K562 (cell line): Measurements from ENCODE around the gene PTP4A2. TPM values are rescaled to one million over a fixed set of nuclear protein-coding genes. Genes with fewer than 3 reads are reported as not detected.
A peak's percentile ranks its signal among the peaks of the same experiment; 100 is the strongest.

Experiments used
- ASH1L ChIP-seq: fragments of 450-650 bp; IDR thresholded peaks from 2 replicates; pipeline ENCODE4 v1.6.1; 2018; ENCODE audit warnings: borderline replicate concordance, mild to moderate bottlenecking, low read depth; ENCODE audit not compliant: partially characterized antibody
- CCNT2 ChIP-seq: IDR thresholded peaks from 2 replicates; pipeline ENCODE4 v1.6.1; 2011; ENCODE audit warnings: borderline replicate concordance, low read depth, mild to moderate bottlenecking, moderate library complexity, mixed read lengths, low read length; ENCODE audit not compliant: insufficient read length; ENCODE audit errors: extremely low read depth
- NBN ChIP-seq: fragments of 450-650 bp; IDR thresholded peaks from 2 replicates; pipeline ENCODE4 v1.6.1; 2016; ENCODE audit warnings: low read depth, mild to moderate bottlenecking
- RBM25 ChIP-seq: fragments of 200-400 bp; formaldehyde crosslinking; IDR thresholded peaks from 2 replicates; pipeline ENCODE4 v1.6.1; 2018; ENCODE audit warnings: low read length, low read depth, moderate library complexity; ENCODE audit not compliant: severe bottlenecking
- TBL1XR1 ChIP-seq, 2 experiments: IDR thresholded peaks; 2 replicates each; pipeline ENCODE4 v1.6.1; 2012; ENCODE audit warnings: improper control_type of control experiment in 2 of 2, low read length in 2 of 2, mild to moderate bottlenecking in 1 of 2
- TRIM24 ChIP-seq, 2 experiments: fragments of 450-650 bp; IDR thresholded peaks; 2 replicates each; pipeline ENCODE4 v1.6.1; 2016
- polyA plus RNA-seq, 8 experiments: library from polyadenylated mRNA; depleted of rRNA in 4 of 8; stranded (reverse) in 5 of 8; unstranded in 3 of 8; fragments of >200 nt; fragmentation: Nextera tagmentation in 2 of 8; fragmentation: Illumina TruSeq in 1 of 8; extraction: Ambion mirVana in 2 of 8; extraction: Trizol in 1 of 8; gene quantifications; 2 replicates each; pipeline versions ENCODE4 v1.2.1 to v1.2.3, GENCODE V29; 2011 to 2014; ENCODE audit warnings: inconsistent platforms in 1 of 8, missing spikeins in 1 of 8
- total RNA-seq, 7 experiments: library from RNA; depleted of rRNA in 6 of 7; stranded (reverse); fragments of >200 nt in 6 of 7; fragmentation: Illumina TruSeq in 2 of 7; extraction: Trizol in 2 of 7; gene quantifications; 2 replicates each; pipeline versions ENCODE4 v1.2.1 to v1.2.3, GENCODE V29; 2011 to 2021; ENCODE audit warnings: low replicate concordance in 1 of 7
- TF ChIP-seq, protein P1 (sequence below), 2 experiments: fragments of 450-650 bp in 1 of 2; IDR thresholded peaks; 2 replicates each; pipeline ENCODE4 v1.6.1; 2011 to 2017; ENCODE audit warnings: low read depth in 2 of 2, antibody characterized with exemption in 1 of 2, borderline replicate concordance in 1 of 2, low read length in 1 of 2, mild to moderate bottlenecking in 1 of 2, mixed read lengths in 1 of 2; ENCODE audit not compliant: control insufficient read depth in 1 of 2
- TF ChIP-seq, protein P2 (sequence below): sonication (generic); formaldehyde crosslinking; IDR thresholded peaks from 2 replicates; pipeline ENCODE4 v1.4.0; 2020; ENCODE audit warnings: mild to moderate bottlenecking, missing genetic modification reagents

The PTP4A2 gene
- total and polyA plus RNA-seq, 9 of the 15 experiments (the other 6 are each of a cell fraction or from before 2014, with no cell fraction given) = 197 to 870 (median 480) TPM

- TF ChIP-seq NBN (peak; percentile 35; the same call in 1 of the 2 replicates), ASH1L (no peak), RBM25 (no peak), CCNT2 (no peak), TRIM24 (IDR thresholded peaks at IDR 0.05) (peak; percentile 76 to 85), TBL1XR1 (IDR thresholded peaks at IDR 0.05; ENCODE audit: low read length in 2 of 2) (peak in 1 of 2 experiments; percentile 52; a peak in 2 of 4 replicates)
- TF ChIP-seq, protein P1, sequence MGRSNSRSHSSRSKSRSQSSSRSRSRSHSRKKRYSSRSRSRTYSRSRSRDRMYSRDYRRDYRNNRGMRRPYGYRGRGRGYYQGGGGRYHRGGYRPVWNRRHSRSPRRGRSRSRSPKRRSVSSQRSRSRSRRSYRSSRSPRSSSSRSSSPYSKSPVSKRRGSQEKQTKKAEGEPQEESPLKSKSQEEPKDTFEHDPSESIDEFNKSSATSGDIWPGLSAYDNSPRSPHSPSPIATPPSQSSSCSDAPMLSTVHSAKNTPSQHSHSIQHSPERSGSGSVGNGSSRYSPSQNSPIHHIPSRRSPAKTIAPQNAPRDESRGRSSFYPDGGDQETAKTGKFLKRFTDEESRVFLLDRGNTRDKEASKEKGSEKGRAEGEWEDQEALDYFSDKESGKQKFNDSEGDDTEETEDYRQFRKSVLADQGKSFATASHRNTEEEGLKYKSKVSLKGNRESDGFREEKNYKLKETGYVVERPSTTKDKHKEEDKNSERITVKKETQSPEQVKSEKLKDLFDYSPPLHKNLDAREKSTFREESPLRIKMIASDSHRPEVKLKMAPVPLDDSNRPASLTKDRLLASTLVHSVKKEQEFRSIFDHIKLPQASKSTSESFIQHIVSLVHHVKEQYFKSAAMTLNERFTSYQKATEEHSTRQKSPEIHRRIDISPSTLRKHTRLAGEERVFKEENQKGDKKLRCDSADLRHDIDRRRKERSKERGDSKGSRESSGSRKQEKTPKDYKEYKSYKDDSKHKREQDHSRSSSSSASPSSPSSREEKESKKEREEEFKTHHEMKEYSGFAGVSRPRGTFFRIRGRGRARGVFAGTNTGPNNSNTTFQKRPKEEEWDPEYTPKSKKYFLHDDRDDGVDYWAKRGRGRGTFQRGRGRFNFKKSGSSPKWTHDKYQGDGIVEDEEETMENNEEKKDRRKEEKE (IDR thresholded peaks at IDR 0.05; ENCODE audit: borderline replicate concordance in 1 of 2, control insufficient read depth in 1 of 2, low read depth in 2 of 2, low read length in 1 of 2) = no peak
- TF ChIP-seq, protein P2, sequence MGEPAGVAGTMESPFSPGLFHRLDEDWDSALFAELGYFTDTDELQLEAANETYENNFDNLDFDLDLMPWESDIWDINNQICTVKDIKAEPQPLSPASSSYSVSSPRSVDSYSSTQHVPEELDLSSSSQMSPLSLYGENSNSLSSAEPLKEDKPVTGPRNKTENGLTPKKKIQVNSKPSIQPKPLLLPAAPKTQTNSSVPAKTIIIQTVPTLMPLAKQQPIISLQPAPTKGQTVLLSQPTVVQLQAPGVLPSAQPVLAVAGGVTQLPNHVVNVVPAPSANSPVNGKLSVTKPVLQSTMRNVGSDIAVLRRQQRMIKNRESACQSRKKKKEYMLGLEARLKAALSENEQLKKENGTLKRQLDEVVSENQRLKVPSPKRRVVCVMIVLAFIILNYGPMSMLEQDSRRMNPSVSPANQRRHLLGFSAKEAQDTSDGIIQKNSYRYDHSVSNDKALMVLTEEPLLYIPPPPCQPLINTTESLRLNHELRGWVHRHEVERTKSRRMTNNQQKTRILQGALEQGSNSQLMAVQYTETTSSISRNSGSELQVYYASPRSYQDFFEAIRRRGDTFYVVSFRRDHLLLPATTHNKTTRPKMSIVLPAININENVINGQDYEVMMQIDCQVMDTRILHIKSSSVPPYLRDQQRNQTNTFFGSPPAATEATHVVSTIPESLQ = no peak
Measured at GRCh38 chr1:31872658-31873636, 65.2 kb downstream of the PTP4A2 start (continued).
